OCI-LY7 (cell line): ENCODE data around the gene SCRN2. TPM values are rescaled to one million over a fixed set of nuclear protein-coding genes. Genes with fewer than 3 reads are reported as not detected.

Experiments
- BruUV-seq: library from RNA; stranded (reverse); fragments of 400-500 nt; replicated peaks from 2 replicates; lab custom pipeline; 2021; lab: Mats Ljungman, UMichigan
- CTCF ChIA-PET: fragments of 300-600 bp; sonication (Branson Sonifier 250); formaldehyde crosslinking; loops from one replicate; lab custom pipeline; 2022; ENCODE audit warnings: antibody characterized with exemption; ENCODE audit not compliant: unreplicated experiment; lab: Charles Lee
- POLR2A ChIA-PET: fragments of 300-600 bp; sonication (Branson Sonifier 250); formaldehyde crosslinking; loops from one replicate; lab custom pipeline; 2022; ENCODE audit warnings: antibody characterized with exemption; lab: Charles Lee
- DNase-seq: peaks from one replicate; pipeline ENCODE4 v3.0.0-alpha.2; 2015; ENCODE audit warnings: low spot score
- H2AFZ ChIP-seq: fragments of 200-600 bp; sonication (generic), shearing (Covaris generic); 2 replicates; pipeline ENCODE4 v1.6.1; 2014; ENCODE audit warnings: mild to moderate bottlenecking, antibody characterized with exemption, low read length, moderate library complexity
- H3K27ac ChIP-seq: fragments of 200-600 bp; sonication (generic); 2 replicates; pipeline ENCODE4 v1.5.1; 2014; ENCODE audit warnings: mixed run types, low read depth, mild to moderate bottlenecking, moderate library complexity, low read length, inconsistent platforms; ENCODE audit not compliant: poor library complexity, severe bottlenecking
- H3K36me3 ChIP-seq: fragments of 200-600 bp; sonication (generic); 2 replicates; pipeline ENCODE4 v1.6.1; 2014; ENCODE audit warnings: mild to moderate bottlenecking, antibody characterized with exemption, low read length, moderate library complexity, mixed read lengths; ENCODE audit not compliant: insufficient read depth
- H3K4me1 ChIP-seq: fragments of 200-600 bp; sonication (generic); 2 replicates; pipeline ENCODE4 v1.5.1; 2014; ENCODE audit warnings: mild to moderate bottlenecking, low read length; ENCODE audit not compliant: insufficient read depth, poor library complexity, severe bottlenecking
- H3K4me2 ChIP-seq: fragments of 200-600 bp; sonication (generic); 2 replicates; pipeline ENCODE4 v1.6.1; 2014; ENCODE audit warnings: mild to moderate bottlenecking, low read length
- H3K4me3 ChIP-seq: fragments of 200-600 bp; sonication (generic); 2 replicates; pipeline ENCODE4 v1.5.1; 2014; ENCODE audit warnings: mild to moderate bottlenecking, low read depth, low read length; ENCODE audit not compliant: poor library complexity, severe bottlenecking
- H3K79me2 ChIP-seq: fragments of 200-600 bp; sonication (generic); 2 replicates; pipeline ENCODE4 v1.6.1; 2016; ENCODE audit warnings: low read depth, mild to moderate bottlenecking, low read length, moderate library complexity, mixed read lengths; ENCODE audit not compliant: insufficient read depth
- H3K9me2 ChIP-seq: fragments of 200-600 bp; sonication (generic); 2 replicates; pipeline ENCODE4 v1.6.1; 2016; ENCODE audit warnings: mild to moderate bottlenecking, low read length, mixed read lengths; ENCODE audit not compliant: insufficient read depth
- H3K9me3 ChIP-seq: fragments of 200-600 bp; sonication (generic); 2 replicates; pipeline ENCODE4 v1.6.1; 2014; ENCODE audit warnings: mild to moderate bottlenecking, mixed run types, low read length, mixed read lengths
- H4K20me1 ChIP-seq: fragments of 200-600 bp; sonication (generic); 2 replicates; pipeline ENCODE4 v1.6.1; 2014; ENCODE audit warnings: mild to moderate bottlenecking, antibody characterized with exemption, low read length, moderate library complexity, mixed read lengths; ENCODE audit not compliant: insufficient read depth
- EZH2phosphoT487 ChIP-seq: fragments of 200-600 bp; sonication (generic); IDR thresholded peaks from 2 replicates; pipeline ENCODE4 v1.6.1; 2018; ENCODE audit warnings: low read depth, borderline replicate concordance, mild to moderate bottlenecking, mixed run types, antibody characterized with exemption, low read length, moderate library complexity, mixed read lengths
- intact Hi-C: fragments of 100-400 bp; cut with micrococcal nuclease; formaldehyde crosslinking; loops from one replicate; pipeline ENCODE4 v1.10.0; 2022; ENCODE audit not compliant: unreplicated experiment
- total RNA-seq, 2 experiments: library from RNA; depleted of rRNA in 1 of 2; stranded (reverse); fragments of >200 nt in 1 of 2; shearing (Covaris generic) in 1 of 2; gene quantifications; 2 replicates each; pipeline ENCODE4 v1.2.3, GENCODE V29; 2014 to 2022
- TF ChIP-seq, protein P1 (sequence below): fragments of 200-600 bp; sonication (generic); conservative IDR thresholded peaks from 2 replicates; pipeline ENCODE4 v1.5.1; 2014; ENCODE audit warnings: mild to moderate bottlenecking, antibody characterized with exemption, low read length, moderate library complexity, mixed read lengths

SCRN2 gene
- total RNA-seq, 2 experiments from 2014 or later = 37.3 to 42.9 TPM

DNA sequence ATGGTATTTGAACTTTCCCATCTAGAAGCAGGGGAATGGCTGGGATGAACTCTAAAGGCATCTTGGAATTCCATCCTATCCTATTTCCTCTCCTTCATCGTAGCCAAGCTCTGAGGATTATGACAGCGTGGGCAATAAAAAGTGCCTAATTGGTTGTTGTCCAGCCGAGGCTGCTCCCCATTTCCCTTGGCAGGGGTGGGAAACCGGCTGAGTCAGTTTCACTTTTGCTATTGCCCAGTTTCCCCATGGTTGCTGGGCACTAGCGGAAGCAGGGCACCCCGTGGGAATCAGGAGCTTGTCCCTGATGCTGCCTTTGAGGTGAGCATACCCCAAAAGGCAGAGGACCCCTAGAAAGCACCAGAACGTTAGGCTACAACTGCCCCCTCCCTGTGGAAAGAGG lies 41.2 kb upstream of the SCRN2 start:
- no peaks in the 10 kb centered on the region for H3K36me3 ChIP-seq
- H3K27ac ChIP-seq = no peak overlapping the region
- H3K4me2 ChIP-seq = no peak overlapping the region
- no peaks in the 10 kb centered on the region for H3K9me3 ChIP-seq
- no peak for DNase-seq
- peaks cover 7% of the 10 kb centered on the region for H3K4me1 ChIP-seq
- POLR2A ChIA-PET = interaction anchor here (1.2 to 1.4 kb wide), 2 partner anchors 13 to 19 kb away, joined by 3 to 4 read pairs; no protein-coding TSS in a partner anchor
- H2AFZ ChIP-seq = no peak overlapping the region
- H4K20me1 ChIP-seq = no peaks in the 10 kb centered on the region
- intact Hi-C loops = no loop called here
- TF ChIP-seq, protein P1, sequence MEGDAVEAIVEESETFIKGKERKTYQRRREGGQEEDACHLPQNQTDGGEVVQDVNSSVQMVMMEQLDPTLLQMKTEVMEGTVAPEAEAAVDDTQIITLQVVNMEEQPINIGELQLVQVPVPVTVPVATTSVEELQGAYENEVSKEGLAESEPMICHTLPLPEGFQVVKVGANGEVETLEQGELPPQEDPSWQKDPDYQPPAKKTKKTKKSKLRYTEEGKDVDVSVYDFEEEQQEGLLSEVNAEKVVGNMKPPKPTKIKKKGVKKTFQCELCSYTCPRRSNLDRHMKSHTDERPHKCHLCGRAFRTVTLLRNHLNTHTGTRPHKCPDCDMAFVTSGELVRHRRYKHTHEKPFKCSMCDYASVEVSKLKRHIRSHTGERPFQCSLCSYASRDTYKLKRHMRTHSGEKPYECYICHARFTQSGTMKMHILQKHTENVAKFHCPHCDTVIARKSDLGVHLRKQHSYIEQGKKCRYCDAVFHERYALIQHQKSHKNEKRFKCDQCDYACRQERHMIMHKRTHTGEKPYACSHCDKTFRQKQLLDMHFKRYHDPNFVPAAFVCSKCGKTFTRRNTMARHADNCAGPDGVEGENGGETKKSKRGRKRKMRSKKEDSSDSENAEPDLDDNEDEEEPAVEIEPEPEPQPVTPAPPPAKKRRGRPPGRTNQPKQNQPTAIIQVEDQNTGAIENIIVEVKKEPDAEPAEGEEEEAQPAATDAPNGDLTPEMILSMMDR = no peak
- no peak for TF ChIP-seq EZH2phosphoT487
- CTCF ChIA-PET = interaction anchor here (0.6 kb wide), 1 partner anchor 678 kb away, joined by 4 read pairs; no protein-coding TSS in a partner anchor
- H3K9me2 ChIP-seq = no peaks in the 10 kb centered on the region
- BruUV-seq = no TSS peak
- H3K79me2 ChIP-seq = no peaks in the 10 kb centered on the region
- no peak overlapping the region for H3K4me3 ChIP-seq

GRCh38 chr17:47879776-47880454 lies 38.8 kb upstream of the SCRN2 start:
- no peaks in the 10 kb centered on the region for H3K9me3 ChIP-seq
- no peaks in the 10 kb centered on the region for H4K20me1 ChIP-seq
- no peaks in the 10 kb centered on the region for H3K36me3 ChIP-seq
- CTCF ChIA-PET = no interaction called here
- no peaks in the 10 kb centered on the region for H3K79me2 ChIP-seq
- H3K9me2 ChIP-seq = no peaks in the 10 kb centered on the region
- POLR2A ChIA-PET = no interaction called here
- no peak for DNase-seq
- BruUV-seq = no TSS peak
- no peak overlapping the region for H3K4me2 ChIP-seq
- H2AFZ ChIP-seq = no peak overlapping the region
- H3K4me1 ChIP-seq = peaks cover 2% of the 10 kb centered on the region
- no peak overlapping the region for H3K4me3 ChIP-seq
- no peak for TF ChIP-seq EZH2phosphoT487
- TF ChIP-seq, protein P1 = no peak
- intact Hi-C loops = no loop called here
- H3K27ac ChIP-seq = no peak overlapping the region

GRCh38 chr17:47879028-47879585 lies 38.0 kb upstream of the SCRN2 start:
- H3K4me1 ChIP-seq = no peaks in the 10 kb centered on the region
- intact Hi-C loops = no loop called here
- no peaks in the 10 kb centered on the region for H3K9me3 ChIP-seq
- no peak overlapping the region for H3K4me2 ChIP-seq
- no peak overlapping the region for H3K4me3 ChIP-seq
- H4K20me1 ChIP-seq = no peaks in the 10 kb centered on the region
- POLR2A ChIA-PET = no interaction called here
- no TSS peak for BruUV-seq
- no peaks in the 10 kb centered on the region for H3K9me2 ChIP-seq
- no peaks in the 10 kb centered on the region for H3K79me2 ChIP-seq
- H3K36me3 ChIP-seq = no peaks in the 10 kb centered on the region
- CTCF ChIA-PET = no interaction called here
- H2AFZ ChIP-seq = no peak overlapping the region
- TF ChIP-seq, protein P1 = no peak
- no peak for TF ChIP-seq EZH2phosphoT487
- no peak for DNase-seq
- H3K27ac ChIP-seq = no peak overlapping the region
